Peyer's patch (tissue), 4 donors: ENCODE measurements around the gene ZBTB16. TPM values are rescaled to one million over a fixed set of nuclear protein-coding genes. Genes with fewer than 3 reads are reported as not detected.
A peak's percentile ranks its signal among the peaks of the same experiment; 100 is the strongest.

Source experiments
- DNase-seq, 3 donors: peaks; one replicate each; pipeline ENCODE4 v3.0.0-alpha.2; 2017 to 2019
- H3K27ac ChIP-seq, 4 donors: fragments of 200-600 bp; sonication (generic); one replicate each; pipeline ENCODE4 v1.5.1; 2016 to 2019
- H3K27me3 ChIP-seq, 2 donors: fragments of 200-600 bp; sonication (generic); one replicate each; pipeline ENCODE4 v1.5.1; 2019
- H3K36me3 ChIP-seq, 3 donors: fragments of 200-600 bp; sonication (generic); one replicate each; pipeline ENCODE4 v1.5.1; 2016 to 2019
- H3K4me1 ChIP-seq, 4 donors: fragments of 200-600 bp; sonication (generic); one replicate each; pipeline ENCODE4 v1.5.1; 2016 to 2019
- H3K4me3 ChIP-seq, 4 donors: fragments of 200-600 bp; sonication (generic); 1 replicate in 3 of 4; 2 replicates in 1 of 4; pipeline ENCODE4 v1.5.1; 2016 to 2019; ENCODE audit warnings: mild to moderate bottlenecking in 1 of 4
- H3K9me3 ChIP-seq, 4 donors: fragments of 200-600 bp; sonication (generic); one replicate each; pipeline ENCODE4 v1.5.1; 2016 to 2019; ENCODE audit warnings: mild to moderate bottlenecking in 1 of 4
- POLR2A ChIP-seq, 2 donors: fragments of 450-650 bp; IDR thresholded peaks; one replicate each; pipeline ENCODE4 v1.5.1; 2017; ENCODE audit warnings: antibody characterized with exemption in 2 of 2, mild to moderate bottlenecking in 2 of 2, moderate library complexity in 2 of 2
- total RNA-seq, 4 donors: library from RNA; depleted of rRNA; stranded (reverse); fragments of >200 nt; gene quantifications; one replicate each; pipeline ENCODE4 v1.1.0, GENCODE V29; 2016
- TF ChIP-seq, protein P1 (sequence below), 6 experiments: fragments of 450-650 bp in 4 of 6; fragments of 200-600 bp in 2 of 6; sonication (generic) in 1 of 6; IDR thresholded peaks; one replicate each; pipeline ENCODE4 v1.5.1; 2017 to 2019; ENCODE audit warnings: antibody characterized with exemption in 6 of 6, mild to moderate bottlenecking in 3 of 6, moderate library complexity in 1 of 6

Gene ZBTB16
- total RNA-seq, 4 donors from 2014 or later: 84.8 to 257 (median 155) TPM

DNA sequence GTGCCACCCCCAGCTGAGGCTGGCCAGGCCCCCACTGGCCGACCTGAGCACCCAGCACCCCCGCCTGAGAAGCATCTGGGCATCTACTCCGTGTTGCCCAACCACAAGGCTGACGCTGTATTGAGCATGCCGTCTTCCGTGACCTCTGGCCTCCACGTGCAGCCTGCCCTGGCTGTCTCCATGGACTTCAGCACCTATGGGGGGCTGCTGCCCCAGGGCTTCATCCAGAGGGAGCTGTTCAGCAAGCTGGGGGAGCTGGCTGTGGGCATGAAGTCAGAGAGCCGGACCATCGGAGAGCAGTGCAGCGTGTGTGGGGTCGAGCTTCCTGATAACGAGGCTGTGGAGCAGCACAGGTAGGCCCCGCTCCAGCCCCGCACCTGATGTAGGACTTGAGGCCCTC, 4.7 kb downstream of the ZBTB16 start:
- Histone ChIP-seq H3K27ac (no peak overlapping the region), H3K36me3 (peaks cover 0 to 62% (median 2%) of the 10 kb centered on the region in 3 donors), H3K27me3 (no peaks in the 10 kb centered on the region), H3K4me1 (peaks cover 0 to 44% (median 0%) of the 10 kb centered on the region in 4 donors), H3K9me3 (no peaks in the 10 kb centered on the region), H3K4me3 (peak overlapping the region in 3 of 4 donors; percentile 6 to 89 (median 25))
- DNase-seq: no peak
- TF ChIP-seq, protein P1, sequence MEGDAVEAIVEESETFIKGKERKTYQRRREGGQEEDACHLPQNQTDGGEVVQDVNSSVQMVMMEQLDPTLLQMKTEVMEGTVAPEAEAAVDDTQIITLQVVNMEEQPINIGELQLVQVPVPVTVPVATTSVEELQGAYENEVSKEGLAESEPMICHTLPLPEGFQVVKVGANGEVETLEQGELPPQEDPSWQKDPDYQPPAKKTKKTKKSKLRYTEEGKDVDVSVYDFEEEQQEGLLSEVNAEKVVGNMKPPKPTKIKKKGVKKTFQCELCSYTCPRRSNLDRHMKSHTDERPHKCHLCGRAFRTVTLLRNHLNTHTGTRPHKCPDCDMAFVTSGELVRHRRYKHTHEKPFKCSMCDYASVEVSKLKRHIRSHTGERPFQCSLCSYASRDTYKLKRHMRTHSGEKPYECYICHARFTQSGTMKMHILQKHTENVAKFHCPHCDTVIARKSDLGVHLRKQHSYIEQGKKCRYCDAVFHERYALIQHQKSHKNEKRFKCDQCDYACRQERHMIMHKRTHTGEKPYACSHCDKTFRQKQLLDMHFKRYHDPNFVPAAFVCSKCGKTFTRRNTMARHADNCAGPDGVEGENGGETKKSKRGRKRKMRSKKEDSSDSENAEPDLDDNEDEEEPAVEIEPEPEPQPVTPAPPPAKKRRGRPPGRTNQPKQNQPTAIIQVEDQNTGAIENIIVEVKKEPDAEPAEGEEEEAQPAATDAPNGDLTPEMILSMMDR (IDR thresholded peaks at IDR 0.05): no peak
- TF ChIP-seq POLR2A (IDR thresholded peaks at IDR 0.05): no peak

DNA sequence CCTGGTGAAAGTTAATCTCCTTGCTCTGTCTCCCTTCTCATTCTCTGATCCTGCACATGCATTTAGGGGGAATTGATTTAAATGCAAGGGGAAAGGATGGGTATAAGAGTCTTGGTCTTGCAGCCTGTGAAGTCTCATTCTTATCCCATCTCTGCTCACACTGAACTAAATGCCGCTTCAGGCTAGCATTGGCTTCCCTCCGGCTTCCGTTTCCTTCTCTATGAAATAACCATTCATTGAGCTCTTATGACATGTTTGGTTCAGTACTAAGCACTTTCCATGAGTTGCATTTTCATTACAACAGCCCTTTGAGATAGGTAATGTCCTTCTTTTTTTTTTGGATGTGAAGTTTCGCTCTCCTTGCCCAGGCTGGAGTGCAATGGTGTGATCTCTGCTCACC, 5.6 kb downstream of the ZBTB16 start:
- Histone ChIP-seq H3K4me3 (peak overlapping the region in 2 of 4 donors; percentile 25 to 89), H3K27ac (no peak overlapping the region), H3K36me3 (peaks cover 0 to 67% (median 2%) of the 10 kb centered on the region in 3 donors)

DNA sequence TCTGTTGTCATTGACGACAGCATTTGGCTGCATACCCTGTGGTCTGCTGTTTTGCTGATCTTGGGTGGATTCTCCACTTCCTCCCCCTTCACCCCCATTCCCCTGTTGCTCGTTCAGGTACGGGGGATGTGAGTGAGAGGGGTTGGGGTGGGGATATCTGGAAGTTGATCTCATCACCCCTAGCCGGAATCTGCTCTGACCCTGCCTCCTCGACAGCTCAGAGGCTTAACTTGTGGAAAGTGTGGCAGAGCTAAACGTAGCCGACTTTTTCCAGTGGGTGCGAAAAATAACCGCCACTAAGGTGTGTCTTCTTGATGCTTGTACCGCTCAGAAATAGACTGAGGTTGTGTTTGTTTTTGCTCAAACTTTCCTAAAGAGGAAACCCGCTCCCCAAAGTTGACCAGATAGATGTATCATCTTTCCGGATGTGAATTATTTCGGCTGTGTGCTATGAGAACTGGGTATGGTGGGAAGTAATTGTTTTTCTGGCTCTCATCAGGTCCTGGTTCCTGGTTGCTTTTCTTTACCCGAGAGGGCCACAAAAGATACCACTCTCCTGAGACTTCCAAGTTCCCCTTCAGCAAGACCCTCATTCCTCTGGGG, 6.6 kb downstream of the ZBTB16 start:
- H3K4me3 ChIP-seq: peak overlapping the region in 2 of 4 donors; percentile 2 to 89
- no peaks in the 10 kb centered on the region for H3K9me3 ChIP-seq
- H3K4me1 ChIP-seq: peaks cover 0 to 44% (median 0%) of the 10 kb centered on the region in 4 donors
- H3K36me3 ChIP-seq: peaks cover 0 to 71% (median 2%) of the 10 kb centered on the region in 3 donors
- H3K27ac ChIP-seq: no peak overlapping the region
- DNase-seq: no peak
- TF ChIP-seq, protein P1 (IDR thresholded peaks at IDR 0.05): no peak
- no peak for TF ChIP-seq POLR2A (IDR thresholded peaks at IDR 0.05)
- H3K27me3 ChIP-seq: no peaks in the 10 kb centered on the region

More for the DNA sequence above, 5.6 kb downstream of the ZBTB16 start:
- no peaks in the 10 kb centered on the region for H3K9me3 ChIP-seq
- TF ChIP-seq POLR2A (IDR thresholded peaks at IDR 0.05): no peak
- H3K4me1 ChIP-seq: peaks cover 0 to 44% (median 0%) of the 10 kb centered on the region in 4 donors
- DNase-seq: no peak
- no peaks in the 10 kb centered on the region for H3K27me3 ChIP-seq

GRCh38 chr11:114068327-114068726, 8.8 kb downstream of the ZBTB16 start:
- H3K4me1 ChIP-seq: peaks cover 0 to 49% (median 0%) of the 10 kb centered on the region in 4 donors
- no peak for DNase-seq
- no peaks in the 10 kb centered on the region for H3K27me3 ChIP-seq
- H3K9me3 ChIP-seq: no peaks in the 10 kb centered on the region
- no peak for TF ChIP-seq POLR2A (IDR thresholded peaks at IDR 0.05)
- TF ChIP-seq, protein P1 (IDR thresholded peaks at IDR 0.05): no peak
- H3K27ac ChIP-seq: no peak overlapping the region
- peaks cover 0 to 78% (median 2%) of the 10 kb centered on the region in 3 donors for H3K36me3 ChIP-seq
- H3K4me3 ChIP-seq: no peak overlapping the region

- Histone ChIP-seq H3K27me3 (no peaks in the 10 kb centered on the region), H3K36me3 (peaks cover 0 to 58% (median 0%) of the 10 kb centered on the region in 3 donors), H3K4me3 (no peak overlapping the region), H3K9me3 (no peaks in the 10 kb centered on the region), H3K4me1 (peaks cover 0 to 38% (median 0%) of the 10 kb centered on the region in 4 donors), H3K27ac (no peak overlapping the region)
- TF ChIP-seq, protein P1 (IDR thresholded peaks at IDR 0.05): no peak
- no peak for TF ChIP-seq POLR2A (IDR thresholded peaks at IDR 0.05)
- no peak for DNase-seq
These were observed 11.1 kb downstream of the ZBTB16 start for GRCh38 chr11:114070464-114071139.
